Vagina (tissue), 2 donors: ENCODE results near the gene RIN3. TPM values are rescaled to one million over a fixed set of nuclear protein-coding genes. Genes with fewer than 3 reads are reported as not detected.

ENCODE experiments used
- DNase-seq, 2 donors: peaks; one replicate each; pipeline ENCODE4 v3.0.0-alpha.2; 2017; ENCODE audit errors: extremely low spot score in 2 of 2
- H3K27ac ChIP-seq: fragments of 200-600 bp; sonication (generic); one replicate; pipeline ENCODE4 v1.5.1; 2019
- H3K27me3 ChIP-seq: fragments of 200-600 bp; sonication (generic); one replicate; pipeline ENCODE4 v1.5.1; 2019
- H3K36me3 ChIP-seq, 2 donors: fragments of 200-600 bp; sonication (generic); one replicate each; pipeline ENCODE4 v1.5.1; 2017 to 2019
- H3K4me1 ChIP-seq: fragments of 200-600 bp; sonication (generic); one replicate; pipeline ENCODE4 v1.5.1; 2019
- H3K4me3 ChIP-seq, 2 donors: fragments of 200-600 bp; sonication (generic); 1 replicate in 1 of 2; 2 replicates in 1 of 2; pipeline ENCODE4 v1.5.1; 2016 to 2019
- H3K9me3 ChIP-seq: fragments of 200-600 bp; sonication (generic); one replicate; pipeline ENCODE4 v1.5.1; 2019
- POLR2A ChIP-seq, 2 donors: fragments of 450-650 bp; IDR thresholded peaks; one replicate each; pipeline ENCODE4 v1.6.1; 2017; ENCODE audit warnings: antibody characterized with exemption in 2 of 2, mild to moderate bottlenecking in 2 of 2, moderate library complexity in 2 of 2
- POLR2AphosphoS5 ChIP-seq, 2 donors: sonication (generic); formaldehyde crosslinking; IDR thresholded peaks; one replicate each; pipeline ENCODE4 v1.9.0; 2017; ENCODE audit warnings: antibody characterized with exemption in 2 of 2, mild to moderate bottlenecking in 2 of 2, low read depth in 1 of 2; ENCODE audit not compliant: insufficient read depth in 1 of 2
- intact Hi-C: fragments of 100-400 bp; cut with DNase I; formaldehyde crosslinking; loops from one replicate; pipeline ENCODE4 v1.15.1; 2023
- total RNA-seq: library from RNA; depleted of rRNA; stranded (reverse); fragments of >200 nt; gene quantifications from one replicate; pipeline ENCODE4 v1.2.3, GENCODE V29; 2016
- TF ChIP-seq, protein P1 (sequence below), 3 experiments: fragments of 450-650 bp in 2 of 3; fragments of 200-600 bp in 1 of 3; sonication (generic) in 1 of 3; IDR thresholded peaks; one replicate each; pipeline ENCODE4 v1.5.1; 2017 to 2019; ENCODE audit warnings: antibody characterized with exemption in 3 of 3, mild to moderate bottlenecking in 2 of 3, moderate library complexity in 2 of 3

Gene RIN3
- total RNA-seq, 1 donor from 2014 or later = 22.6 TPM

DNA sequence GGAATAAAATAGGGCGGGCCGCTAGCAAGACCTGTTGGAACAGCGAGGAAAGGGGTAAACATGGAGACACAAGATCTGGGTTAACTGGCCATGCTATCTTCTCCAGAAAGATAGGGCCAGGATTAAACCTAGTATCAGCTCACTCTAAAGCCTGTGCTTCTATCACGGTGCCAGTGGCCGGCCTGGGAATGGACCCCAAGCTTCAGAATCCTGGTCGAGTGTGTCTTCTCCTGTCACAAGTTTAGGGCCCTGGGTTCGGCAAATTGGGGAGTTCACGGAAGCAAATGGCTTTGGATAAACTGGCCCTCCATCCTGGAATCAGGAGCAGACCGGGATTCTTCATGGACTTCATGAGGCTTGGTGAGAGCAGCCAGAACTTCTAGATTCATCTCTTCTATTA, 152.7 kb downstream of the RIN3 start:
- no peak for TF ChIP-seq POLR2A (IDR thresholded peaks at IDR 0.05)
- no peak for TF ChIP-seq POLR2AphosphoS5 (IDR thresholded peaks at IDR 0.05; ENCODE audit: insufficient read depth in 1 of 2, low read depth in 1 of 2)
- TF ChIP-seq, protein P1, sequence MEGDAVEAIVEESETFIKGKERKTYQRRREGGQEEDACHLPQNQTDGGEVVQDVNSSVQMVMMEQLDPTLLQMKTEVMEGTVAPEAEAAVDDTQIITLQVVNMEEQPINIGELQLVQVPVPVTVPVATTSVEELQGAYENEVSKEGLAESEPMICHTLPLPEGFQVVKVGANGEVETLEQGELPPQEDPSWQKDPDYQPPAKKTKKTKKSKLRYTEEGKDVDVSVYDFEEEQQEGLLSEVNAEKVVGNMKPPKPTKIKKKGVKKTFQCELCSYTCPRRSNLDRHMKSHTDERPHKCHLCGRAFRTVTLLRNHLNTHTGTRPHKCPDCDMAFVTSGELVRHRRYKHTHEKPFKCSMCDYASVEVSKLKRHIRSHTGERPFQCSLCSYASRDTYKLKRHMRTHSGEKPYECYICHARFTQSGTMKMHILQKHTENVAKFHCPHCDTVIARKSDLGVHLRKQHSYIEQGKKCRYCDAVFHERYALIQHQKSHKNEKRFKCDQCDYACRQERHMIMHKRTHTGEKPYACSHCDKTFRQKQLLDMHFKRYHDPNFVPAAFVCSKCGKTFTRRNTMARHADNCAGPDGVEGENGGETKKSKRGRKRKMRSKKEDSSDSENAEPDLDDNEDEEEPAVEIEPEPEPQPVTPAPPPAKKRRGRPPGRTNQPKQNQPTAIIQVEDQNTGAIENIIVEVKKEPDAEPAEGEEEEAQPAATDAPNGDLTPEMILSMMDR (IDR thresholded peaks at IDR 0.05) = no peak
- no peak overlapping the region for H3K4me3 ChIP-seq
- intact Hi-C loops = no loop called here
- H3K9me3 ChIP-seq = no peaks in the 10 kb centered on the region
- H3K27me3 ChIP-seq = no peaks in the 10 kb centered on the region
- no peak for DNase-seq
- peaks cover 0 to 13% of the 10 kb centered on the region in 2 donors for H3K36me3 ChIP-seq
- H3K4me1 ChIP-seq = peaks cover 11% of the 10 kb centered on the region
- no peak overlapping the region for H3K27ac ChIP-seq

DNA sequence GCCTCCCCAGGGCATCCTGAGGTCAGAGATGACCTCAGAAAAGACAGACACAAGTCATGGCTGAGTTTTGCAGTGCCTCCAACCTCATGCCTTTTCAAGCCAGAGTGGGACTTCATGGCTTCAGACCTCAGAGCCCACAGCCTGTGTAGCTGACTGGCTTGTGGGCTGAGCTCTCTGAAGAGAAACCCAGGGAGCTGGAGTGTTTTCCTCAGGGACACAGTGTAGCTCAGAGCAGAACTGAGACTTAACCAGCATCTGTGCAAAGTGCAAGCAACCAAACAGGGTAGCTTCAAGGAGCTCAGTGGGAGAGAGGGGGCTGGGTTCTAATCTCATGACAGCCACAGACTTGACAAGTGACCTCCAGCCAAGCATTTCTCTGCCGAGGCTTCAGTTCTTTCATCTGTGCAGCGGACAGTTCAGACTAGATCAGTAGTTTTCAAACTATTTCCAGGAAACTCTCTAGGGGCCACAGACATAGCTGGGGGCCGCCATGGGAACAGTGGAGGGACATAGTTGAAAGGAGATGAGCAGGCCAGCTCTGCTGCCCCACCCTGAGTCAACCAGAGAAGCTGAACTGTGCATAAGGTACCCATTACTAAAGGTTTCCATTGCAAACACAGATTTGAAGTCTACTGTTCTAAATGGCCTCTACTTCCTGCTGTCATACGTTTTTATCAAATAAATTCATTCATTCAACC, 154.8 kb downstream of the RIN3 start:
- no peak for DNase-seq
- H3K27ac ChIP-seq = no peak overlapping the region
- intact Hi-C loops = no loop called here
- H3K4me3 ChIP-seq = no peak overlapping the region
- TF ChIP-seq POLR2AphosphoS5 (IDR thresholded peaks at IDR 0.05; ENCODE audit: insufficient read depth in 1 of 2, low read depth in 1 of 2) (no peak), POLR2A (IDR thresholded peaks at IDR 0.05) (no peak)
- TF ChIP-seq, protein P1 (IDR thresholded peaks at IDR 0.05) = no peak
- H3K4me1 ChIP-seq = peaks cover 11% of the 10 kb centered on the region
- no peaks in the 10 kb centered on the region for H3K27me3 ChIP-seq
- H3K9me3 ChIP-seq = no peaks in the 10 kb centered on the region
- H3K36me3 ChIP-seq = no peaks in the 10 kb centered on the region

DNA sequence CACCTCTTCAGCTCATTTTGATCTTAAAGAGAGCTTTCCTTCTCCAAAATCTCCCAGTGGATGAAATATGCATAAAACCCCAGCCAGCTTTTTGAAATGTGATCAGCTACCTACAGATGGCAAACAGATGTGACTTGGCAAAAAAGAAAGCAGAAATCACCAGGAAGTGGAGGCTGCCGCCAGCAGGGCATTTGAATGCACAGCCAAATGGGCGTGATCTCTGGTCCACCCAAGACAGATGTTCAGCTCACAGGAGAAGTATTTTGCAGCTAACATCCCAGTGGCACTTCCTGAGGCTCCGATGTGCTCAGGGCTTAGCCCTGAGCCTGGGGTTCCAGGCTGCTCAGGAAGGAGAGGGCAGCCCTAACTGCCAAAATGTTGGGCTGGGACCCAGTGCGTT, 156.6 kb downstream of the RIN3 start:
- Histone ChIP-seq H3K4me3 (no peak overlapping the region), H3K9me3 (no peaks in the 10 kb centered on the region), H3K27me3 (no peaks in the 10 kb centered on the region), H3K4me1 (peaks cover 11% of the 10 kb centered on the region), H3K36me3 (no peaks in the 10 kb centered on the region), H3K27ac (peak overlapping the region; percentile 17)
- intact Hi-C loops = no loop called here
- no peak for DNase-seq
- TF ChIP-seq POLR2AphosphoS5 (IDR thresholded peaks at IDR 0.05; ENCODE audit: insufficient read depth in 1 of 2, low read depth in 1 of 2) = peak in 1 of 2 donors; percentile 17
- TF ChIP-seq, protein P1 (IDR thresholded peaks at IDR 0.05) = no peak

DNA sequence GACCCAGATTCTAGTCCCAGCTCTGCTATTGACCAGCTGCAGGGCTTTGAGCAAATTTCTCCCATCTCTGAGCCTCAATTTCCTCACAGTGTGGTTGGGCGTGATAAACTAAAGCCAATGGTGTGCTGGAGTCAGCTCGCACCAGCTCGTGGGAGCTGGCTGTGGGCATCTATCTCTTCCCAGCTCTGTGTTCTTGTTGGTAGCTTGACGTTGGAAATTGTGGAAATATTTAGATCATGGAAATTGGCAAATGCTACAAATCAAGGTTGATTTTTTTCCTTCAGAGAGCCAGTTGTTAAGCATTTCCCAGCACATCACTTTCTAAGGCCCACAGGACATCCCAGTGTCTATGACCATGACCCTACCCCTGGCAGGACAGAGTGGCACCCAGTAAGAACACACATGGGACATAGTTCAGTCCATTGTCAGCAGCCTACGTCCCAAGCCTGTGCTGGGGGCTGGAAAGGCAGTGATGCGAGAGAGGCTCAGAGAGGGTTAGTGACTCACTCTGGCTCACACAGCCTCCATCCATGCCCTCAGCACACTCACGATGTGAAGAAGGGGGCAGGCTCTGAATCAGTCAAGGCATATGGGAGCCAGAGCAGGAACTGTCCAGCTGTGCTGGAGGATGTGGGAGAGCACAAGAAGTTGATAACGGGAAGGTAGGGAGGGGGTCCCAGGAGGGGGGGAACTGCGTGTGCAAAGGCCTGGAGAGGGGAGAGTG, 157.2 kb downstream of the RIN3 start:
- Histone ChIP-seq H3K4me1 (peaks cover 11% of the 10 kb centered on the region), H3K36me3 (no peaks in the 10 kb centered on the region), H3K27me3 (no peaks in the 10 kb centered on the region), H3K4me3 (no peak overlapping the region), H3K27ac (peak overlapping the region; percentile 17), H3K9me3 (no peaks in the 10 kb centered on the region)
- no peak for DNase-seq
- TF ChIP-seq, protein P1 (IDR thresholded peaks at IDR 0.05) = no peak
- TF ChIP-seq POLR2AphosphoS5 (IDR thresholded peaks at IDR 0.05; ENCODE audit: insufficient read depth in 1 of 2, low read depth in 1 of 2) (no peak), POLR2A (IDR thresholded peaks at IDR 0.05) (no peak)
- intact Hi-C loops = no loop called here
